Stimulated activated CD8-positive, alpha-beta memory T cell treated with anti-CD3 and anti-CD28 coated beads, Interleukin-2, amount 100 ng/mL, for 1 hour (primary cell): ENCODE results near the gene ATG101.
"Not testable (repeated sequence)": the region's sequence is repeated elsewhere in the genome, so short reads cannot be mapped to it uniquely, and the experiment has no call there.

Experiments
- DNase-seq, 2 donors: peaks; one replicate each; pipeline ENCODE4 v3.0.0-alpha.2; 2020; ENCODE audit warnings: low read depth in 2 of 2

Gene ATG101

DNA sequence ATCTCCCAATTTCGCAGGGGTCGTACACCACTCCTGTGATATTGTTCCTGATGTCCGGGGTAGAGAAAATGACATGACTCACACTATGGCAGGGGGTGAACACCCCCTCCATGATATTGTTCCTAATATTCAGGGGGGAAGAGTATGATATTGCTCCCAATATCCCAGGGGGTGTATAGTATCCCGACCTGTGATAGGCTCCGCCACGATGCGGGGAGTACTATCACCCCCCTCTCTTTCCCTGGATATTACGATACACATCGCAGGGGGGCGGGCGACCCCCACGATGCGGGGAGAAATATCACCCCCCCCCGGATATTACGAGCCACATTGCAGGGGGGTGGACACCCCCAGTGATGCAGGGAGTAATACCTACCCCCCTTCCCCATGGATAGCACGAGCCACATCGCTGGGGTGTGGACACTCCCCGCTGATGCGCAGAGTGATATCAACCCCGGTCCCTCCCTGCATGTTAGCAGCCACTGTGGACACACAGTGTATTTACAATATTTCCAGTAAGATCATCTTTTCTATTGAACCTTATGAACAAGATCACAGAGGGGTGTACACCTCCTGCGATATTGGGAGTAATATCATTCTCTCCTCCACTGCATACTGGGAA, 27.4 kb downstream of the ATG101 start:
- no peak for DNase-seq

- DNase-seq: not testable (repeated sequence)
Measured at GRCh38 chr12:52104431-52105089, 34.8 kb downstream of the ATG101 start.

- peak in 1 of 2 donors; percentile 50 for DNase-seq
Measured at GRCh38 chr12:52116222-52117125, 46.7 kb downstream of the ATG101 start.

- DNase-seq: not testable (repeated sequence)
Measured at GRCh38 chr12:52117806-52118475, 48.2 kb downstream of the ATG101 start.

DNA sequence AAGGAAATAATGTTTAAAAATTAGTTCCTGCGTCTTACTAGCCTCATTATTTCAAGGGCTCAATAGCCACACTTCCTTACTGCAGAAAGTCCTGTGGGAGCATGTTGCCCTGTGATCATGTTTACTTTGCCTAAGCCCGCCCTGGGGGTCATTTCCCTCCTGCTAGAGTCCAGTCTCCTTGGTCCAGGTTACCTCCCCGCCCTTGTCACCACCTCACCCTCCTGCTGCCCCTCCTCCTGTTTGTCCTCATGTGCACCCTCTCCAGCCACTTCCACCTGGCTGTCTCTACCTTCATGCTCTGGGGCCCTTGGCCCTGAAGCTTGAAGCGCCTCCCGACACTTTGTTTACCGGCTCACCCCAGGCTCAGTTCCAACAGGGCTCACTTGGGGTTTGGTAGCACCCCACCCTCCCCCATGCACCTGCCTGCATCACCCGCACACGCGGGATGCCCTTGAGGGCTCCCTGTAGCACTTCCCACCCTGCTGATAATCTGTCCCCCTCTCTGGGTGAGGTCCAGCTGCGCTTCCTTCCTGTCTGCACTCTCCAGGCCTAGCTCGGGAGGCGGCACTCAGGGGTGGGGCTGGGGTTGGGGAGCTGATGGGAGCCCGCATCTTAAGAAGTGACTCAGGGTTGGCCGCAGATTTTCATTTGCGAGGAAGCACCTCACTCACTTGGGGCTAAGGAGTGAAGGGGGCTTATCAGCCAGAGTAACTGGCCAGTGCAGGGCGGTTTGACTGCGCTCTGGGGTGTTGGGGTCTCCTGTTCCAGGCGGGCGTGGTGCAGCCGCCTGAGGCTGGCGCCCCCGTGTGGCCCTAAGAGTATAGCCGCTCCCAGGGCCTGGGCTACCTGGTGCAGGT, 49.8 kb downstream of the ATG101 start:
- DNase-seq: peak in 1 of 2 donors; percentile 8

DNA sequence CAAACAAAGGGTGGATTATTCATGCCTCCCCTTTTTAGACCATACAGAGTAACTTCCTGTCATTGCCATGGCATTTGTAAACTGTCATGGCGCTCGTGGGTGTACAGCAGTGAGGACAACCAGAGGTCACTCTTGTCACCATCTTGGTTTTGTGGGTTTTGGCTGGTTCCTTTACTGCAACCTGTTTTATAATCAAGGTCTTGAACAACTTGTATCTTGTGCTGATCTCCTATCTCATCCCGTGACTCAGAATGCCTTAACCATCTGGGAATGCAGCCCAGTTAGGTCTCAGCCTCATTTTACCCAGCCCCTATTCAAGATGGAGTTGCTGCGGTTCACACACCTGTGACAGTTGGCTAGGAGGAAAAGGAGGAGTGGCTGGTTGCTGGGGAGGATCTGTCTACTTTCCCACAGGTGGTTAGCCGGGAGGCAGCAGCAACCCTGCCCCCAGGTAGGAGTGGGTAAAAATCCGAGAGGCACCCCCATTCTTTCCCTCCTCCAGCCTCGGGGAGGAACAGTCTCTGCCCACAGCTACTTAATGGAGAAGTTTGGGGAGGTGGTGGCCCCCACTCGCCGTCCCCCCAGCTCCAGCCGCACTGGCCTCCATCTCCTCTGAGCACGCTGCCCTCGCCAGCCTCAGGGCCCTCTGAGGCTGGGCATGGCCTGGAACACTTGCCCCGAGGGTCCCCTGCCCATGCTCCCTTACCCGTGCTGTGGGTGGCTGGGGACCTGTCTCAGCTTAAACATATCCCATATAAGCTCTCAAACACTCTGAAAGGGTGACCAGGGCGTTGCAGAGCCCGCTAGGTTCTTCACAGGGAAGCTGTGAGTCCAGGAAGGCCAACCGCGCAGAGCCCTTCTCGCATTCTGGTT, 51.4 kb downstream of the ATG101 start:
- DNase-seq: no peak

DNA sequence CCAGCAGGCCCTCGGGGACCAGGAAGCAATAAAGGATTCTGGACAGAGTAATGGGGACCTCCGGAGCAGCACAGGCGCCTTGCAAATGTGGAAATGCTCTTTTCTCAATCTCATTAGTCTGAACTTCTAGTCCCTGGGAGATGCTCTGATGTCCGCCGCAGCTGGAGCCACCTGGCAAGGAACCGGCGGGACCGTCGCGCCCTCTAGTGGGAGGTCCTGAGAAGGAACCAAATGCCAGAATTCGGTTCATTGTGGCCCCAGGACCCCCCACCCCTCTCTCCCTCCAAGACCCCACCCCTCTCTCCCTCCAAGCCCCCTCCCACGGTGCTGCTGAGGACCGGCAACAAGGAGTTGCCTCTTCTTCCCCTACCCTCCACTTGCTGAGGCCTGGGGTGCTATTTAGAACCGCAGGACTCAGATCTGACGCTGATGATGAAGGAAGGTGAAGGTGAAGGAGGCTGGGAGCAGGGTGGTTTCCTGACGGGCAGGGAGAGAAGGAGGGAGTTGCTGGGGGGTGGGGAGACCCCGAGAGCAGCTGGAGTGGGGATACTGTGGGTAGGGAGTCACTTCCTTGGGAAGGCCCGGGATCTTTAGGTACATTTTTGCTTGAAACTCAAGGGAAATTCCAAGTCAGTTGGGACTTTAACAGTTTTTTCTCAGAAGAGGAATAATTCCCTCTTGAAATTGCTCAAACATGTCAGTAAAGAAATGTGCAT, 52.2 kb downstream of the ATG101 start:
- peak; percentile 21 to 36 for DNase-seq

DNA sequence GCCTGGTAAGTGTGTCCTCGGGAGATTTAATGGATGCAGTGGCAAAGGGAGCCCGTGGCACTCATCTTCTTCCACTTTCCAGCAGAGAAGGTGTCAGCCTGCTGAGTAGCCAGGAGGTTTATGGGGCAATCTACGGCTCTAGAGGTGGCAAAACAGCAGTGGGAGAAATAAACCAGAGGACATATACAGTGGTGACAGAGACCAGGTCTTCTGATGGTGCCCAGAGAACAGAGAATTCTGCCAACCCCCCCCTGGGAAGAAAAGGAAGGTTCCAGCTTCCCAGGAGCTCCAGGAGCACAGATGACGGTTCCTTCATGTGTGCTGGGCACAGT, 52.7 kb downstream of the ATG101 start:
- no peak for DNase-seq

DNA sequence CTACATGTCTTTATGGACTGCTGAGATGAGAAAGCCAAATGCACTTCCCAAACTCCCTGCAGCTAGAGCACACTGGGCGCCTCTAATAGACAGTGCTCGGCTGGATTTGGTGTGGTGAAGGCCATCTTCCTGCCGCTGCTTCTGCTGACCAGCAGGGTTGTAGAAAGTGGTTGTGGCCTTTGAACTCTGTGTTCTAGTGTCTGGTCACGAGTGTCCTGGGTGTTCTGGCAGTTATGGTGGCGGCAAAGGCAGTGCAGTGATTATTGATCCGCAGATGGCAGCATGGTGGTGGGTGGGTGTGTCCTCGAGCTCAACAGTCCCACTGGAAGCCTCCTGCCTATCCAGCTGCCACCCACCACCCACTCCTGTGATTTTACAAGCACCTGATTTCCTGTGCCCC, 53.1 kb downstream of the ATG101 start:
- no peak for DNase-seq

- DNase-seq: no peak
Measured at GRCh38 chr12:52123487-52124186, 53.9 kb downstream of the ATG101 start.

GRCh38 chr12:52125476-52125900, 55.7 kb downstream of the ATG101 start:
- no peak for DNase-seq

DNA sequence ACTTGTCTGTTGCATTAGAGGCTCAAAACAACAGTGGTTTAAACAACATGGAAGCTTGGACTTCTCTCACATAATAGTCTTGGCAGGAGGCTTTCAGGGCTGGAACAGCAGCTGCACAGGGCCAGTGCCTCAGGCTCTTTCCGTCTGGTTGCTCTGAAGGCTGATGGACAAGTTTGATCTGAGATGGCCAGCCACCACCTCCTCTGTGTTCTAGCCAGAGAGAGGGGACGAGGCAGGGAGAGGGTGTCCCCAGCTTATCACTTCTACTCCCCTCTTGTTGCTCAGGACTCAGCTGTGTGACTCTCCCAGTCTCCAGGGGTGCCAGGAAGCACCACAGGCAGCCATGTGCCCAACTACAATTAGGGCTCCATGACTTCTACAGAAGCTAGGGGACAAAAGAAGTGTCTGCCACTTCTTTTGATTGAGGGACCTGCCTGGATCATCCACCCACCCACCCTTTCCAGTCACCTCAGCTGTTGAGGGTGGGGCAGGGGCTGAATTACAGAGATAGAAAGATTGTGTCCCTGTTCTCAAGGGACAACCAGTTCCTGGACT, 56.3 kb downstream of the ATG101 start:
- DNase-seq: no peak
